K562 (cell line): ENCODE measurements around the gene PLEKHG5. TPM values are rescaled to one million over a fixed set of nuclear protein-coding genes. Genes with fewer than 3 reads are reported as not detected.
A peak's percentile ranks its signal among the peaks of the same experiment; 100 is the strongest.

Source experiments
- ATAC-seq: fragments of 200-7000 bp; cut with Tn5 transposase; 3 replicates; pipeline ENCODE4 v1.9.1; 2020; ENCODE audit warnings: moderate library complexity
- BruUV-seq: library from RNA; stranded (reverse); fragments of 400-500 nt; replicated peaks from 2 replicates; lab custom pipeline; 2021; lab: Mats Ljungman, UMichigan
- CTCF ChIA-PET: fragments of 300-600 bp; formaldehyde crosslinking; extraction: SDS; loops from one replicate; lab custom pipeline; 2021; ENCODE audit warnings: low intra/inter-chr PET ratio; lab: Yijun Ruan, JAX
- POLR2A ChIA-PET: fragments of 300-600, 350-650 bp; sonication (Branson Sonifier 250); formaldehyde crosslinking; extraction: SDS; loops from one replicate; lab custom pipeline; 2021; ENCODE audit warnings: antibody characterized with exemption, inconsistent platforms; lab: Yijun Ruan, JAX
- DNase-seq, 4 experiments: peaks; one replicate each; pipeline versions ENCODE4 v3.0.0 to v3.0.0-alpha.2; 2011 to 2018; ENCODE audit warnings: low spot score in 3 of 4, mixed read lengths in 3 of 4; ENCODE audit errors: extremely low read depth in 1 of 4
- FAIRE-seq: peaks from 2 replicates; lab custom pipeline; 2011; peaks lifted over from hg19 to GRCh38; lab: Jason Lieb, UNC
- H2AFZ ChIP-seq: 2 replicates; pipeline ENCODE4 v1.6.0; 2011; ENCODE audit warnings: low read depth, low read length, control low read depth, inconsistent platforms
- H3K27ac ChIP-seq: fragments of 200-600 bp; 3 replicates; pipeline ENCODE4 v1.8.0; 2011; ENCODE audit warnings: low read depth, mild to moderate bottlenecking, control low read depth, inconsistent platforms, low read length, moderate library complexity, mixed read lengths; ENCODE audit errors: extremely low read depth
- H3K27me3 ChIP-seq, 2 experiments: fragments of 300-600 bp in 1 of 2; 2 replicates in 1 of 2; 3 replicates in 1 of 2; pipeline versions ENCODE4 v1.6.0 to v1.8.0; 2011; ENCODE audit warnings: inconsistent platforms in 2 of 2, low read length in 2 of 2, mild to moderate bottlenecking in 1 of 2, mixed read lengths in 1 of 2, moderate library complexity in 1 of 2; ENCODE audit not compliant: control insufficient read depth in 2 of 2, insufficient read depth in 2 of 2
- H3K36me3 ChIP-seq: fragments of 300-600 bp; 3 replicates; pipeline ENCODE4 v1.8.0; 2011; ENCODE audit warnings: mild to moderate bottlenecking, low read length, inconsistent platforms; ENCODE audit not compliant: control insufficient read depth, insufficient read depth
- H3K4me1 ChIP-seq, 2 experiments: fragments of 200-600 bp in 1 of 2; replicated peaks in 1 of 2; 2 replicates in 1 of 2; 3 replicates in 1 of 2; pipeline versions ENCODE4 v1.5.1 to v1.8.0; 2011; ENCODE audit warnings: inconsistent platforms in 2 of 2, low read length in 2 of 2, mild to moderate bottlenecking in 1 of 2, mixed read lengths in 1 of 2, moderate library complexity in 1 of 2; ENCODE audit not compliant: control insufficient read depth in 2 of 2, insufficient read depth in 2 of 2
- H3K4me2 ChIP-seq: 2 replicates; pipeline ENCODE4 v1.6.1; 2011; ENCODE audit warnings: low read length, control low read depth, inconsistent platforms, mixed read lengths; ENCODE audit not compliant: insufficient read depth
- H3K4me3 ChIP-seq: fragments of 200-600 bp; sonication (generic), shearing (Covaris generic); 2 replicates; pipeline ENCODE4 v1.5.1; 2016; ENCODE audit warnings: control low read depth, inconsistent platforms
- H3K79me2 ChIP-seq: fragments of 200-600 bp; 3 replicates; pipeline ENCODE4 v1.8.0; 2011; ENCODE audit warnings: low read length, inconsistent platforms; ENCODE audit not compliant: control insufficient read depth, insufficient read depth
- H3K9ac ChIP-seq, 2 experiments: 2 replicates each; pipeline versions ENCODE4 v1.6.0 to v1.6.1; 2011; ENCODE audit warnings: low read depth in 2 of 2, low read length in 2 of 2, control low read depth in 1 of 2, inconsistent platforms in 1 of 2, mild to moderate bottlenecking in 1 of 2, mixed read lengths in 1 of 2; ENCODE audit not compliant: insufficient read depth in 1 of 2
- H3K9me1 ChIP-seq: one replicate; pipeline ENCODE4 v1.6.0; 2011; ENCODE audit warnings: inconsistent platforms, mild to moderate bottlenecking, low read length, moderate library complexity; ENCODE audit not compliant: control insufficient read depth, insufficient read depth
- H3K9me3 ChIP-seq: replicated peaks from 2 replicates; pipeline ENCODE4 v1.5.1; 2011; ENCODE audit warnings: low read depth, low read length, inconsistent platforms; ENCODE audit not compliant: control insufficient read depth, insufficient read depth
- H4K20me1 ChIP-seq: replicated peaks from 2 replicates; pipeline ENCODE4 v1.6.1; 2011; ENCODE audit warnings: low read length, inconsistent platforms, mixed read lengths; ENCODE audit not compliant: control insufficient read depth, insufficient read depth
- ARID3A ChIP-seq: IDR thresholded peaks from 2 replicates; pipeline ENCODE4 v1.6.1; 2012; ENCODE audit warnings: low read depth, low read length, improper control_type of control experiment, borderline replicate concordance
- CBX5 ChIP-seq: IDR thresholded peaks from 2 replicates; pipeline ENCODE4 v1.6.1; 2014; ENCODE audit warnings: low read depth, borderline replicate concordance
- CHD7 ChIP-seq: fragments of 200-600 bp; sonication (generic); IDR thresholded peaks from one replicate; pipeline ENCODE4 v1.6.1; 2012; ENCODE audit warnings: mild to moderate bottlenecking, low read depth, low read length, inconsistent platforms
- MITF ChIP-seq: IDR thresholded peaks from 2 replicates; pipeline ENCODE4 v1.6.1; 2014; ENCODE audit warnings: antibody characterized with exemption
- TOE1 ChIP-seq, 2 experiments: fragments of 450-650 bp in 1 of 2; sonication (generic) in 1 of 2; formaldehyde crosslinking in 1 of 2; IDR thresholded peaks; 2 replicates each; pipeline versions ENCODE4 v1.7.1 to v1.8.0; 2016 to 2022; ENCODE audit warnings: borderline replicate concordance in 2 of 2, mild to moderate bottlenecking in 2 of 2, antibody characterized with exemption in 1 of 2, inconsistent platforms in 1 of 2, low read depth in 1 of 2, missing genetic modification reagents in 1 of 2, moderate library complexity in 1 of 2
- WGBS: fragments of 100-300 bp; shearing (Covaris generic); methylation state at CpG from one replicate; pipeline ENCODE4 v1.1.6; 2016; ENCODE audit warnings: low coverage, mixed read lengths; ENCODE audit not compliant: insufficient coverage; ENCODE audit errors: missing lambda C conversion rate; 5-methylcytosine and 5-hydroxymethylcytosine counted together
- in situ Hi-C: fragments of 300-500 bp; cut with MboI; formaldehyde crosslinking; loops from 4 replicates; pipeline ENCODE4 v1.15.0; 2018; ENCODE audit warnings: inconsistent platforms, mixed read lengths
- intact Hi-C: fragments of 100-400 bp; cut with micrococcal nuclease; formaldehyde crosslinking; loops from 2 replicates; pipeline ENCODE4 v1.14.2; 2022
- polyA plus RNA-seq, 8 experiments: library from polyadenylated mRNA; depleted of rRNA in 4 of 8; stranded (reverse) in 5 of 8; unstranded in 3 of 8; fragments of >200 nt; fragmentation: Nextera tagmentation in 2 of 8; fragmentation: Illumina TruSeq in 1 of 8; extraction: Ambion mirVana in 2 of 8; extraction: Trizol in 1 of 8; gene quantifications; 2 replicates each; pipeline versions ENCODE4 v1.2.1 to v1.2.3, GENCODE V29; 2011 to 2014; ENCODE audit warnings: inconsistent platforms in 1 of 8, missing spikeins in 1 of 8
- total RNA-seq, 7 experiments: library from RNA; depleted of rRNA in 6 of 7; stranded (reverse); fragments of >200 nt in 6 of 7; fragmentation: Illumina TruSeq in 2 of 7; extraction: Trizol in 2 of 7; gene quantifications; 2 replicates each; pipeline versions ENCODE4 v1.2.1 to v1.2.3, GENCODE V29; 2011 to 2021; ENCODE audit warnings: low replicate concordance in 1 of 7

The PLEKHG5 gene
- total and polyA plus RNA-seq, 9 of the 15 experiments (the other 6 are each of a cell fraction or from before 2014, with no cell fraction given), result 0.04 to 0.29 (median 0.09) TPM; not detected in 3

- CTCF ChIA-PET, result no interaction called here
- BruUV-seq, result no TSS peak
- no peak for FAIRE-seq
These were observed 42.9 kb upstream of the PLEKHG5 start for GRCh38 chr1:6534248-6534822.

More at GRCh38 chr1:6534248-6534822, 42.9 kb upstream of the PLEKHG5 start:
- H3K4me3 ChIP-seq, result no peak overlapping the region
- H3K9me3 ChIP-seq, result no peaks in the 10 kb centered on the region
- H3K27me3 ChIP-seq, result no peaks in the 10 kb centered on the region
- peak in 1 of 4 experiments; percentile 5 for DNase-seq
- POLR2A ChIA-PET, result interaction anchor here (1.0 to 5.5 kb wide), 2 partner anchors 11 to 55 kb away, joined by 3 to 48 read pairs; no protein-coding TSS in a partner anchor
- no peaks in the 10 kb centered on the region for H3K4me1 ChIP-seq
- H3K36me3 ChIP-seq, result peaks cover 87% of the 10 kb centered on the region
- H3K9me1 ChIP-seq, result no peaks in the 10 kb centered on the region
- peaks cover 14% of the 10 kb centered on the region; the same call in 2 of the 3 replicates for H3K79me2 ChIP-seq
- in situ Hi-C loops, result no loop called here
- peaks cover 5% of the 10 kb centered on the region; the same call in 1 of the 2 replicates for H4K20me1 ChIP-seq
- H3K9ac ChIP-seq, result peak overlapping the region in 1 of 2 experiments; percentile 68; a peak in 1 of 4 replicates
- 83% methylated on average over 8 of the region's 8 CpGs for WGBS
- intact Hi-C loops, result no loop called here
- ATAC-seq, result no peak
- H3K27ac ChIP-seq, result no peak overlapping the region
- H2AFZ ChIP-seq, result no peak overlapping the region
- no peak for TF ChIP-seq ARID3A
- no peak for TF ChIP-seq MITF
- no peak for TF ChIP-seq TOE1 (IDR thresholded peaks at IDR 0.05; ENCODE audit: borderline replicate concordance)
- no peak for TF ChIP-seq TOE1 (CRISPR knock-in tag; IDR thresholded peaks at IDR 0.05; ENCODE audit: borderline replicate concordance, low read depth)
- no peak for TF ChIP-seq CHD7
- TF ChIP-seq CBX5, result no peak
- TF ChIP-seq, all 486 proteins: peak for 0
- no peak overlapping the region for H3K4me2 ChIP-seq
